HUDEP-2 (cell line): ENCODE results near the gene CEBPZ.

Experiments
- DNase-seq, 76 experiments: peaks; one replicate each; lab custom pipeline; 2025; ENCODE audit not compliant: unreplicated experiment in 76 of 76; lab: John Stamatoyannopoulos, UW

Gene CEBPZ

GRCh38 chr2:37188570-37188969, 42.8 kb downstream of the CEBPZ start, which contains the start of gene SULT6B1:
TSS of gene SULT6B1 (minus strand) at chr2:37188670. CDS start at chr2:37188640, 30 bp downstream.
- no peak for DNase-seq

GRCh38 chr2:37181726-37182684, 49.4 kb downstream of the CEBPZ start:
- DNase-seq, result no peak

- no peak for DNase-seq
Observed at GRCh38 chr2:37180640-37181039, 50.8 kb downstream of the CEBPZ start.

GRCh38 chr2:37180006-37180639, 51.3 kb downstream of the CEBPZ start:
- DNase-seq, result no peak

GRCh38 chr2:37173741-37174140, 57.7 kb downstream of the CEBPZ start:
- no peak for DNase-seq

GRCh38 chr2:37171624-37171950, 59.8 kb downstream of the CEBPZ start:
- no peak for DNase-seq

- DNase-seq, result peak in 21 of 76 experiments; percentile 1 to 53 (median 17)
Observed at GRCh38 chr2:37168217-37168981, 63.0 kb downstream of the CEBPZ start.

GRCh38 chr2:37167636-37168180, 63.7 kb downstream of the CEBPZ start:
- no peak for DNase-seq

- no peak for DNase-seq
Observed at GRCh38 chr2:37164757-37165156, 66.6 kb downstream of the CEBPZ start.

- peak in 74 of 76 experiments; percentile 12 to 88 (median 72) for DNase-seq
Observed at GRCh38 chr2:37156857-37157714, 74.3 kb downstream of the CEBPZ start, which contains the start of gene EIF2AK2. TSS of gene EIF2AK2 (minus strand) at chr2:37156980. CDS start at chr2:37147806, 9,174 bp downstream.

GRCh38 chr2:37156071-37156856, 75.1 kb downstream of the CEBPZ start:
- peak in 28 of 76 experiments; percentile 2 to 58 (median 22) for DNase-seq

- DNase-seq, result no peak
Observed at GRCh38 chr2:37154785-37155184, 76.6 kb downstream of the CEBPZ start.

GRCh38 chr2:37153224-37153623, 78.2 kb downstream of the CEBPZ start:
- DNase-seq, result no peak
